Endothelial cell of hepatic sinusoid (primary cell): ENCODE results near the gene FAM200B.

Source experiments
- in situ Hi-C: cut with HindIII; loops from 2 replicates; pipeline ENCODE4 v1.10.0; 2017; ENCODE audit warnings: low sequenced_read_pairs

Gene FAM200B

DNA sequence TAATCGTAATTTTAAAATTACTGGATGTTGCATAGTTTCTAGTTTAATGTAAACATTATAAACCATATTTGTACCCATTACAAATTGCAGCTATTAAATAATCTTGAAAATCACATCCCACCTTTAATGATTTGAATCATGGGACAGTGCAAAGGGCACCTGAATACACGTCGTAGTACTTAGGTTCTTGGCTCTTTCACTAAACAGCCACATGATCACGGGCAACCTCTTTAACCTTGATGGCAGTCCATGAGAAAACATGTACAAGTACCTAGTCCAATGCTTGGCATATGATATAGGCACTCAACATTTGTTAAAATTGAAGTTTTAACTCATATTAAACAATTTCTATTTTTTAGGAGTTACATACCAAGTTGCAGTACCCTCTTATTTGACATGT, 14.6 kb upstream of the FAM200B start:
- in situ Hi-C loops = no loop called here

GRCh38 chr4:15668566-15669435, 12.8 kb upstream of the FAM200B start:
- in situ Hi-C loops = no loop called here

DNA sequence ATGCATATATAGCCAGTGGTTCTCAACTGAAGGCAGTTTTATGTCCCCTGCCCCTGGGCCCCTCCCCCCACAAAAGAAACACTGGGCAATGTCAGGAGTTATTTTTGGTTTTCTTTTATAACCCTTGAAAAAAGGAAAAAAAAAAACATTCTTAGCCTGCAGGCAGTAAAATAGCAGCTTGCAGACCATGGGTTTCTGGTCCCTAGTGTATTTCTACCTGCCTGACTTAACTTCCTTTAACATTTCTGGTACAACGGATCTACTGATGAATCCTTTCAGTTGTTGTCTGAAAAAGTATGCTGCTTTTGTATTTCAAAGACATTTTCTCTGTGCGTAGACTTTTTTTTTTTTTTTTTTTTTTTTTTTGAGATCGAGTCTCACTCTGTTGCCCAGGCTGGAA, 11.1 kb upstream of the FAM200B start:
- in situ Hi-C loops = no loop called here

GRCh38 chr4:15672101-15672500, 9.5 kb upstream of the FAM200B start:
- in situ Hi-C loops = no loop called here

- in situ Hi-C loops = no loop called here
Observed at GRCh38 chr4:15673337-15673736, 8.3 kb upstream of the FAM200B start.

DNA sequence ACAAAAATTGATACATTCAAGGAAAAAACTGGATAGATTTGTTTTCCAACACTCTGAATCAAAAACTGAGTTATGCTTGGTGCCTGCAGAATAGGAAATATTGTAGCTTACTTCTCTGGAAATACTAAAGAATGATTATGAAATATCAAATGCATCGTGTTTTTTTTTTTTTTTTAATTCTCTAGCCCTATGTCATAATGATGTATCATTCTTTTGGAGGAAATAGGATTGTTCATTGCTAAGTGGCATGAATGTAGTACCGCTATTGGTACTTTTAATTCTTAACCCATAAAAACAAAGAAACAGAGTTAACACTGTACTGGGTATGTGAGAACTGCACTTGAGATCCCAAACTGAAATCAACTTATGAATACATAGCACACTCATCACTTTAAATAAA, 7.6 kb upstream of the FAM200B start:
- in situ Hi-C loops = no loop called here

DNA sequence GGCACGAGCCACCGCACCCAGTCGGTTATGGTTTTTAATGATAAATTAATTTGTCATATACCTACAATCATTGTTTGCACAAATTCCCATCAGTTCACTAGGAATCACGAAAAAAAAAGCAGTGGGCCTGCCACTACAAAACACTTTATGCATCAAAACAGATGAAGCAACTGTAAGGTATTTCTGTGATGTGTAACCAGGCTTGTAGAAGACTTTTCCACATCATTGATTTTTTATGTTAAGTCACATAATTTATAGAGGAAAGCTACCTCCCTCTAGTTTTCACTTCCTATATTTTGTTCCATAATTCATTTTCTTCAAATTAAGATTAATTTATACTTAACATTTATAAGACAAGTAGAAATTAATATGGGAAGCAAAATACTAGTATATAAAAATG, 6.7 kb upstream of the FAM200B start:
- in situ Hi-C loops = no loop called here

DNA sequence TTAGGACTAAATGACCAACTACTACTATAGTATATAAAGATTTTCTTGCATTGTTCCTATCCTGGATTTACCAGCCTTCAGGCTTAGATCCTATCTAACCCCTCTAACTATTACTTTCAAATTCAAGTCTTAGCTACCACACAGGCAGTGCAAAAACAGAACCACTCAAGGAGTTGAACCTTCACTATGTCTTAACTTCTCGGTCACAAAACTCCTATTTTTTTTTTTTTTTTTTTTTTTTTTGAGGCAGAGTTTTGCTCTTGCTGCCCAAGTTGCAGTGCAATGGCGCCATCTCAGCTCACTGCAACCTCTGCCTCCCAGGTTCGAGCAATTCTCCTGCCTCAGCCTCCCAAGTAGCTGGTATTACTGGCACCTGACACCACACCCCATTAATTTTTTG, 6.3 kb upstream of the FAM200B start:
- in situ Hi-C loops = no loop called here

- in situ Hi-C loops = no loop called here
Observed at GRCh38 chr4:15676039-15676438, 5.6 kb upstream of the FAM200B start.

- in situ Hi-C loops = no loop called here
Observed at GRCh38 chr4:15676899-15677298, 4.7 kb upstream of the FAM200B start.

DNA sequence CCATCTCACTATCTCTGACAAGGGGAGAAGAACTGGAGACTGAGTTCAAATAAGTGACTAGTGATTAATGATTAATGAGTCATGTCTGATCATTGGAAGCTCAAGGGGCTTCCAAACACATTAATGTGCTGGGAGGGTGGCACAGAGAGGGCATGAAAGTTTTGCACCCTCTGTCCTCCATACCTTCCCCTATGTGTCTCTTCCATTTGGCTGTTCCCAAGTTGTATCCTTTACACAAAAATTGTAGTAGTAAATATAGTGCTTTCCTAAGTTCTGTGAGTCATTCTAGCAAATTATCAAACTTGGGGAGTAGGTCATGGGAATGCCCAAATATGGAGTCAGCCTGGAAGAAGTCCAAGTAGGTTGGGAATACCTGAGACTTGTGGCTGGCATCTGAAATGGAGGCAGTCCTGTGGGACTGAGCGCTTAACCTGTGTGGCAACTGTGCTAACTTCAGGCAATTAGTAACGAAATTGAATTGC, 4.1 kb upstream of the FAM200B start:
- in situ Hi-C loops = no loop called here

DNA sequence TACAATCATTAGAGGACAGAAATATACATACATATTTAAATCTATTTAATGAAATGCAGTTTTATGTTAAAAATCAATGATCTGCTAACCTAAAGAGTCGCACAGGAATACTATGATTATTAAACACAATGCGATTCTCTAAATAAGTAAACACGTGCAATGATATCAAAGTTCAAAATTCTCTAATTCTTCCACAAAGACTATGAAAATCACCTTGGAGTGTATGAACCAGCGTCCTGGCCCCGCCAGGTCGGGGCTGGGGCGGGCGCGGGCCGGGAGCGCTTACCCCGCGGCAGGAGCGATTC, 608 bp upstream of the FAM200B start:
- in situ Hi-C loops = loop anchor here (5.0 kb wide), 1 partner anchor 49 kb away; no protein-coding TSS in a partner anchor

GRCh38 chr4:15682242-15683142, 865 bp downstream of the FAM200B start:
- in situ Hi-C loops = loop anchor here (5.0 kb wide), 1 partner anchor 50 kb away; no protein-coding TSS in a partner anchor

DNA sequence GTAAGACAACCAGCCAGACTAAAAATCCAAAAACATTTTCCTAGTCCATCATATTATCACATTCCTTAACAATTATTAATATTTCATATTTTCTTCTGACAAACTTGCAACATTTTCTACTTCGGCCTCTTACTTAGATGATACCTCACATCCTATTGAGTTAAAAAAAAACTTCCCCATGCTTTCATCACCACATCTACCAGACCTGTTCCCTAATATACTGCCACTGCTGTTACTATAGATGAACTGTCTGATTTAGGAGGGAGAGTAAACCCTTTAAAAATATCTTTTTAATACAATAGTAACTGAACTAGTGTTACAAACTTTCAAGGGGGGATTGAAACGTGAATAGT, 1.5 kb downstream of the FAM200B start:
- in situ Hi-C loops = loop anchor here (5.0 kb wide), 1 partner anchor 51 kb away; no protein-coding TSS in a partner anchor

- in situ Hi-C loops = loop anchor here (5.0 kb wide), 1 partner anchor 52 kb away; no protein-coding TSS in a partner anchor
Observed at GRCh38 chr4:15684498-15684897, 2.9 kb downstream of the FAM200B start.

DNA sequence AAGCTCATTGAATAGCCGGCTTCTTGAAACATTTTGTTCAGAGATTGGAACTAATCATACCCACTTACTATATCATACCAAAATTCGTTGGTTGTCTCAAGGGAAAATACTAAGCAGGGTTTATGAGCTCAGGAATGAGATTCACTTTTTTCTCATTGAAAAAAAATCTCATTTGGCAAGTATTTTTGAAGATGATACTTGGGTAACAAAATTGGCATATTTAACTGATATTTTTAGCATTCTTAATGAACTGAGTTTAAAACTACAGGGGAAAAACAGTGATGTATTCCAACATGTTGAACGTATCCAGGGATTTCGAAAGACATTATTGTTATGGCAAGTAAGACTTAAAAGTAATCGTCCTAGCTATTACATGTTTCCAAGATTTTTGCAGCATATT, 6.4 kb downstream of the FAM200B start:
- in situ Hi-C loops = no loop called here

GRCh38 chr4:15689540-15689939, 7.9 kb downstream of the FAM200B start:
- in situ Hi-C loops = no loop called here

DNA sequence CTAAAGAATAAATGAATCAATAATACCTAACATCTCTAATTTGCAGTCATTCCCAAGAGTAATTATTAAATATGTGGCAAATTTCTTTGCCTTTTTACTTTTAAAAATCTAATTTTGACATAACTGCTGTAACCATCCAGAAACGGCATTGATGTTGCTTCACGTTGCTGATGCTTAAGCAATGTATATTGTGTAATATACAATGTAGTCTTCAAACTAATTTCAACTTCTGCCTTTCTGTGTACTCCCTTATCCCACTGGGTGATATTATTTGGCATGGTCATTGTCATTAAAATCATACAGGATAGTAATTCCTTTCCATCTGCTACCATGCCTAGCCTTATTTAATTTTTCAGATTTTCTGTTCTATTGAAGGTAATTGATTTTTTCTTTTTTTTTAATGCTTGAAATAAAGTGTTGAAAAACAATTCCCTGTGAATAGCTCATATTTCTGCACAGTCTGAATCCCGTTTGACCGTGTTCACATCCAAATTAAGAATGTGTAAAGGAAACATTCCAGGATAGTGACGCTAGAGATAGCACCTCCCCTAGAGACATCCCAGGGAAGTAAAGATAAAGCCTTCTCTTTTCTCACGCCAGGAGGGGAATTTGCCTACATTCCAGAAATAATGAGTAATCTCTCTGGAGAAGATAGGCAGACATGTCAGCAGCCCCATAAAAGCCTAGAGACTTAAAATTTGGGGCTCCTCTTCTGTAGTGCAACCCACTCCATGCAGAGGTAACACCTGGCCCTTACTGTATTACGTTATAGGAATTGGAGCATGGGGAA, 8.6 kb downstream of the FAM200B start:
- in situ Hi-C loops = no loop called here

DNA sequence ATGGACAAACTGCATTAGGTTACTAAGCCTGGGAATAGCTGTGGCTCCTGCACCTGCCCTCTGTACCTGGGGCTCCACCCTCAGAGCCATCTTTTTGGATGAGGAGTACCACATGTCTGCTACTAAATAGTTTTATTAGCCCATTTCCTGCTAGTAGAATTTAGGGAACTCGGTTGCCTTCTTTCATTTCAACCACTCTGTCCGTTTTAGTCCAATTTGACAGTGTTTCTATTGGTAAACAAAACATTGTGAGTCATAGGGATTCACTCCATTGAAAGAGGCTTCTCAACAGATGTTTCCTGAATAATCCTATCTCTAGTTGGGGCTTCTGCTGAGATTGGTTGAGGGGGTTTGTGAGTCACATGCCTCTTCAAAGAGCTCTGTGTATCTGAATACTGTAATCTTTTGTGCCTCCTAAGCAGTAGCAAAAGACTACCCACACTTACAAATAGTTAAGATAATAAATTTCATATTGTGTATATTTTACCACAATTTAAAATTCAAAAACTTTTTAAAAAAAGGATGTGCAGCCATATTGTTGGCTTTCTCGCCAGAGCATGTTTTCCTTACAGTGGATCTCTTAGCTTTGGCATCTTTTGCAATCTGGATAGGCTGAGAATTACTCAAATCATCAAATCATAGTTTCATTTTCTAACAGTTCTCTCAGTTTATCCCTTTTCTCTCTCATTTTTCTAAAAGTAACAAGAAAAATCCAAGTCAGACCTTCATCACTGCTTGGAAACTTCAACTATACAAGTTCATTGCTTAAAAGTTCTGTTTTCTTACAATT, 9.9 kb downstream of the FAM200B start:
- in situ Hi-C loops = no loop called here

GRCh38 chr4:15692602-15693001, 11.0 kb downstream of the FAM200B start:
- in situ Hi-C loops = no loop called here
